ENCODE results near the gene KCNV2.
"Not testable (repeated sequence)": the region's sequence is repeated elsewhere in the genome, so short reads cannot be mapped to it uniquely, and the experiment has no call there.

The KCNV2 gene

GRCh38 chr9:2700909-2701550 is 16.3 kb upstream of the KCNV2 start:
- no peak for ATAC-seq (replicated peaks)
- peaks cover 22 to 25% of the 10 kb centered on the region in 2 donors for H3K36me3 Mint-ChIP-seq
- DNase-seq: no peak

GRCh38 chr9:2704504-2704903 is 12.8 kb upstream of the KCNV2 start:
- ATAC-seq (replicated peaks): no peak
- H3K36me3 Mint-ChIP-seq: peaks cover 21 to 25% of the 10 kb centered on the region in 2 donors
- no peak for DNase-seq
- H3K4me1 Mint-ChIP-seq: no peaks in the 10 kb centered on the region
- H3K4me3 Mint-ChIP-seq: no peak overlapping the region
- H3K27ac Mint-ChIP-seq: no peak overlapping the region
- no peaks in the 10 kb centered on the region for H3K9me3 Mint-ChIP-seq
- no peaks in the 10 kb centered on the region for H3K27me3 Mint-ChIP-seq

More at GRCh38 chr9:2700909-2701550, 16.3 kb upstream of the KCNV2 start:
- H3K27me3 Mint-ChIP-seq: no peaks in the 10 kb centered on the region
- H3K27ac Mint-ChIP-seq: no peak overlapping the region
- H3K4me1 Mint-ChIP-seq: peaks cover 6 to 14% of the 10 kb centered on the region in 2 donors
- H3K4me3 Mint-ChIP-seq: no peak overlapping the region
- peaks cover 0 to 4% of the 10 kb centered on the region in 2 donors for H3K9me3 Mint-ChIP-seq

GRCh38 chr9:2707256-2707655 is 10.1 kb upstream of the KCNV2 start:
- H3K9me3 Mint-ChIP-seq; DNase-seq; H3K27ac Mint-ChIP-seq; H3K27me3 Mint-ChIP-seq; H3K4me1 Mint-ChIP-seq; ATAC-seq (replicated peaks); H3K4me3 Mint-ChIP-seq: not testable (repeated sequence)
- H3K36me3 Mint-ChIP-seq: peaks cover 10 to 19% of the 10 kb centered on the region in 2 donors

- Mint-ChIP-seq H3K36me3 (peaks cover 17 to 22% of the 10 kb centered on the region in 2 donors), H3K9me3 (peaks cover 0 to 8% of the 10 kb centered on the region in 2 donors), H3K27me3 (no peaks in the 10 kb centered on the region), H3K4me3 (no peak overlapping the region), H3K27ac (no peak overlapping the region), H3K4me1 (no peaks in the 10 kb centered on the region)
- ATAC-seq (replicated peaks): no peak
- no peak for DNase-seq
Observed at GRCh38 chr9:2709645-2710101, 7.6 kb upstream of the KCNV2 start.

GRCh38 chr9:2711716-2712115 is 5.6 kb upstream of the KCNV2 start:
- no peak for DNase-seq
- H3K9me3 Mint-ChIP-seq: peaks cover 0 to 8% of the 10 kb centered on the region in 2 donors
- H3K27ac Mint-ChIP-seq: no peak overlapping the region
- no peak for ATAC-seq (replicated peaks)
- no peak overlapping the region for H3K4me3 Mint-ChIP-seq
- no peaks in the 10 kb centered on the region for H3K27me3 Mint-ChIP-seq
- peaks cover 15 to 22% of the 10 kb centered on the region in 2 donors for H3K36me3 Mint-ChIP-seq
- H3K4me1 Mint-ChIP-seq: no peaks in the 10 kb centered on the region

GRCh38 chr9:2718001-2718697 is 839 bp downstream of the KCNV2 start:
- H3K4me1 Mint-ChIP-seq: peaks cover 0 to 2% of the 10 kb centered on the region in 2 donors
- no peak for ATAC-seq (replicated peaks)

GRCh38 chr9:2718698-2719033 is 1.4 kb downstream of the KCNV2 start:
- no peak for ATAC-seq (replicated peaks)
- H3K36me3 Mint-ChIP-seq: peaks cover 28 to 48% of the 10 kb centered on the region in 2 donors
- no peak overlapping the region for H3K27ac Mint-ChIP-seq
- peaks cover 2 to 5% of the 10 kb centered on the region in 2 donors for H3K4me1 Mint-ChIP-seq
- H3K27me3 Mint-ChIP-seq: no peaks in the 10 kb centered on the region
- H3K9me3 Mint-ChIP-seq: peaks cover 9 to 11% of the 10 kb centered on the region in 2 donors
- no peak for DNase-seq
- H3K4me3 Mint-ChIP-seq: no peak overlapping the region

More at GRCh38 chr9:2718001-2718697, 839 bp downstream of the KCNV2 start:
- no peaks in the 10 kb centered on the region for H3K27me3 Mint-ChIP-seq
- no peak overlapping the region for H3K4me3 Mint-ChIP-seq
- no peak for DNase-seq
- peaks cover 9 to 12% of the 10 kb centered on the region in 2 donors for H3K9me3 Mint-ChIP-seq
- no peak overlapping the region for H3K27ac Mint-ChIP-seq
- H3K36me3 Mint-ChIP-seq: peaks cover 32 to 53% of the 10 kb centered on the region in 2 donors

GRCh38 chr9:2720179-2720654 is 2.9 kb downstream of the KCNV2 start:
- Mint-ChIP-seq H3K36me3 (peaks cover 27 to 44% of the 10 kb centered on the region in 2 donors), H3K27ac (no peak overlapping the region), H3K4me1 (peaks cover 2 to 5% of the 10 kb centered on the region in 2 donors), H3K9me3 (peaks cover 8 to 9% of the 10 kb centered on the region in 2 donors), H3K4me3 (no peak overlapping the region), H3K27me3 (no peaks in the 10 kb centered on the region)
- DNase-seq (no peak), ATAC-seq (replicated peaks) (no peak)

- H3K27me3 Mint-ChIP-seq: no peaks in the 10 kb centered on the region
- peaks cover 0 to 6% of the 10 kb centered on the region in 2 donors for H3K4me1 Mint-ChIP-seq
- ATAC-seq (replicated peaks) (no peak), DNase-seq (no peak)
- peaks cover 5% of the 10 kb centered on the region in 2 donors for H3K9me3 Mint-ChIP-seq
- no peak overlapping the region for H3K4me3 Mint-ChIP-seq
- H3K27ac Mint-ChIP-seq: peak overlapping the region; percentile 67
- H3K36me3 Mint-ChIP-seq: peaks cover 30 to 46% of the 10 kb centered on the region in 2 donors
Observed at GRCh38 chr9:2722715-2723114, 5.4 kb downstream of the KCNV2 start.

- Mint-ChIP-seq H3K36me3 (peaks cover 29 to 40% of the 10 kb centered on the region in 2 donors), H3K9me3 (peaks cover 4 to 5% of the 10 kb centered on the region in 2 donors), H3K4me1 (peaks cover 3 to 13% of the 10 kb centered on the region in 2 donors), H3K4me3 (no peak overlapping the region), H3K27me3 (no peaks in the 10 kb centered on the region), H3K27ac (no peak overlapping the region)
- DNase-seq (no peak), ATAC-seq (replicated peaks) (no peak)
Observed at GRCh38 chr9:2723376-2724065, 6.2 kb downstream of the KCNV2 start.

GRCh38 chr9:2725126-2725525 is 7.8 kb downstream of the KCNV2 start:
- Mint-ChIP-seq H3K27ac (no peak overlapping the region), H3K4me1 (peaks cover 3 to 21% of the 10 kb centered on the region in 2 donors), H3K4me3 (no peak overlapping the region), H3K27me3 (no peaks in the 10 kb centered on the region), H3K36me3 (peaks cover 18 to 26% of the 10 kb centered on the region in 2 donors), H3K9me3 (no peaks in the 10 kb centered on the region)
- DNase-seq: no peak
- no peak for ATAC-seq (replicated peaks)

GRCh38 chr9:2725898-2726649 is 8.8 kb downstream of the KCNV2 start:
- peaks cover 21 to 22% of the 10 kb centered on the region in 2 donors for H3K36me3 Mint-ChIP-seq
- no peak for ATAC-seq (replicated peaks)
- DNase-seq: no peak
- peaks cover 3 to 21% of the 10 kb centered on the region in 2 donors for H3K4me1 Mint-ChIP-seq
- no peak overlapping the region for H3K27ac Mint-ChIP-seq
- no peaks in the 10 kb centered on the region for H3K9me3 Mint-ChIP-seq
- H3K4me3 Mint-ChIP-seq: no peak overlapping the region
- H3K27me3 Mint-ChIP-seq: no peaks in the 10 kb centered on the region

- ATAC-seq (replicated peaks): no peak
- H3K27me3 Mint-ChIP-seq: no peaks in the 10 kb centered on the region
- no peaks in the 10 kb centered on the region for H3K9me3 Mint-ChIP-seq
- no peak overlapping the region for H3K4me3 Mint-ChIP-seq
- peaks cover 3 to 21% of the 10 kb centered on the region in 2 donors for H3K4me1 Mint-ChIP-seq
- peaks cover 19 to 21% of the 10 kb centered on the region in 2 donors for H3K36me3 Mint-ChIP-seq
- H3K27ac Mint-ChIP-seq: no peak overlapping the region
- no peak for DNase-seq
Observed at GRCh38 chr9:2726650-2727340, 9.5 kb downstream of the KCNV2 start.
